RWPE1 (cell line): ENCODE results near the gene ITPRID2.

ENCODE experiments used
- CTCF ChIA-PET: fragments of 350-600 bp; sonication (Branson Sonifier 250); formaldehyde crosslinking; extraction: SDS; loops from one replicate; lab custom pipeline; 2021; lab: Yijun Ruan, JAX
- POLR2A ChIA-PET: fragments of 400-600 bp; formaldehyde crosslinking; extraction: SDS; loops from one replicate; lab custom pipeline; 2020; ENCODE audit warnings: antibody characterized with exemption; ENCODE audit not compliant: low non-redundant PET; lab: Yijun Ruan, JAX
- DNase-seq: peaks from one replicate; pipeline ENCODE4 v3.0.0; 2012; ENCODE audit warnings: low spot score
- H3K27ac ChIP-seq: fragments of 450-650 bp; 2 replicates; pipeline ENCODE4 v1.5.1; 2017
- TF ChIP-seq, protein P1 (sequence below): fragments of 450-650 bp; conservative IDR thresholded peaks from 2 replicates; pipeline ENCODE4 v1.5.1; 2017; ENCODE audit warnings: low read depth, mild to moderate bottlenecking

Gene ITPRID2

DNA sequence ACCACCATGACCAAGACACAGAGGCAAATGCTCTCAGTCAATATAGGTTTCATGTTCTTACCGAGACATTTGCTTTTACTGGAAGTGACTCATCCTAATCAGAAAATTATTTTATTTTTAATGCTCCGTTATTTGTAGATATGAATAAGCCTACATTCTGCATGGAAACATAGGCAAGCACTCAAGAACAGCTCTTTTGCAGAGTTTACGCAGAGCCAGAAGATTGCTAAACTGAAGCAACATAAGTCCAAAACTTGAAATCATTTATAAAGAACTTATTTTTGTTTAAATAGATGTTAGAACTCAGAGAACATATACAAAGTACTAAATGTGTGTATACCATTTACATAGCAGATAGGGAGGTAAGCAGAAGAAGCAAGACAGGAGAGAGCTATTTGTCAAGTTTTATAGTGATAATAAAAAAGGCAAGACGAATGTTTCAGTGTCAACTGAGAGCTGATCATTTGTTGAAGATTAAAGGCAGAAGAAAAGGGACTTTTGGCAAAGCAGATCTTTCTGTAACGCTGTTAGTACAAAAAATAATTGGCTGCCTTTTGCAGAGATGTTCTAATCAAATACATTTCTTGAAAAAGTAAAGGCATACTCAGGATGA, 81.7 kb downstream of the ITPRID2 start:
- H3K27ac ChIP-seq: no peak overlapping the region
- POLR2A ChIA-PET: no interaction called here
- TF ChIP-seq, protein P1, sequence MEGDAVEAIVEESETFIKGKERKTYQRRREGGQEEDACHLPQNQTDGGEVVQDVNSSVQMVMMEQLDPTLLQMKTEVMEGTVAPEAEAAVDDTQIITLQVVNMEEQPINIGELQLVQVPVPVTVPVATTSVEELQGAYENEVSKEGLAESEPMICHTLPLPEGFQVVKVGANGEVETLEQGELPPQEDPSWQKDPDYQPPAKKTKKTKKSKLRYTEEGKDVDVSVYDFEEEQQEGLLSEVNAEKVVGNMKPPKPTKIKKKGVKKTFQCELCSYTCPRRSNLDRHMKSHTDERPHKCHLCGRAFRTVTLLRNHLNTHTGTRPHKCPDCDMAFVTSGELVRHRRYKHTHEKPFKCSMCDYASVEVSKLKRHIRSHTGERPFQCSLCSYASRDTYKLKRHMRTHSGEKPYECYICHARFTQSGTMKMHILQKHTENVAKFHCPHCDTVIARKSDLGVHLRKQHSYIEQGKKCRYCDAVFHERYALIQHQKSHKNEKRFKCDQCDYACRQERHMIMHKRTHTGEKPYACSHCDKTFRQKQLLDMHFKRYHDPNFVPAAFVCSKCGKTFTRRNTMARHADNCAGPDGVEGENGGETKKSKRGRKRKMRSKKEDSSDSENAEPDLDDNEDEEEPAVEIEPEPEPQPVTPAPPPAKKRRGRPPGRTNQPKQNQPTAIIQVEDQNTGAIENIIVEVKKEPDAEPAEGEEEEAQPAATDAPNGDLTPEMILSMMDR: no peak
- DNase-seq: no peak
- CTCF ChIA-PET: no interaction called here

DNA sequence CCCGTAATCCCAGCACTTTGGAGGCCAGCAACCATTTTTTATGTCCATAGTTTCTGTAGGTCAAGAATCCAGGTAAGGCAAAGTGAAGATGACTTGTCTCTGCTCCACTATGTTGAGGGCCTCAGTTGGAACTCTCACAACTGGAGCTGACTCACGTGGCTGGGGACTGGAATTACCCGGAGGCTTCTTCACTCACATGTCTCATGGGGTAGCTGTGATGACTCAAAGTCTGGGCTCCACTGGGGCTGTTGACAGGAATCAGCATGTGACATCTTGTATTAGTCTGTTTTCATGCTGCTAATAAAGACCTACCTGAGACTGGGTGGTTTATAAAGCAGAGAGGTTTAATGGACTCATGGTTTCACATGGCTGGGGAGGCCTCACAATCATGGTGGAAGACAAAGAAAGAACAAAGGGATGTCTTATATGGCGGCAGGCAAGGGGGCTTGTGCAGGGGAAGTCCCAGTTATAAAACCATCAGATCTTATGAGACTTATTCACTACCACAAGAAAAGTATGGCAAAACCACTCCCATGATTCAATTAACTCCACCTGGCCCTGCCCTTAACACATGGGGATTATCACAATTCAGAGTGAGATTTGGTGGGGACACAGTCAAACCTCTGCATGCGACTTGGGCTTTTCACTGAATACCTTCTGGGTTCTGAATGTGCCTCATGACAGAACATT, 86.3 kb downstream of the ITPRID2 start:
- TF ChIP-seq, protein P1: no peak
- no peak overlapping the region; the same call in 1 of the 2 replicates for H3K27ac ChIP-seq
- peak; percentile 90 for DNase-seq
- ChIA-PET POLR2A (no interaction called here), CTCF (no interaction called here)

DNA sequence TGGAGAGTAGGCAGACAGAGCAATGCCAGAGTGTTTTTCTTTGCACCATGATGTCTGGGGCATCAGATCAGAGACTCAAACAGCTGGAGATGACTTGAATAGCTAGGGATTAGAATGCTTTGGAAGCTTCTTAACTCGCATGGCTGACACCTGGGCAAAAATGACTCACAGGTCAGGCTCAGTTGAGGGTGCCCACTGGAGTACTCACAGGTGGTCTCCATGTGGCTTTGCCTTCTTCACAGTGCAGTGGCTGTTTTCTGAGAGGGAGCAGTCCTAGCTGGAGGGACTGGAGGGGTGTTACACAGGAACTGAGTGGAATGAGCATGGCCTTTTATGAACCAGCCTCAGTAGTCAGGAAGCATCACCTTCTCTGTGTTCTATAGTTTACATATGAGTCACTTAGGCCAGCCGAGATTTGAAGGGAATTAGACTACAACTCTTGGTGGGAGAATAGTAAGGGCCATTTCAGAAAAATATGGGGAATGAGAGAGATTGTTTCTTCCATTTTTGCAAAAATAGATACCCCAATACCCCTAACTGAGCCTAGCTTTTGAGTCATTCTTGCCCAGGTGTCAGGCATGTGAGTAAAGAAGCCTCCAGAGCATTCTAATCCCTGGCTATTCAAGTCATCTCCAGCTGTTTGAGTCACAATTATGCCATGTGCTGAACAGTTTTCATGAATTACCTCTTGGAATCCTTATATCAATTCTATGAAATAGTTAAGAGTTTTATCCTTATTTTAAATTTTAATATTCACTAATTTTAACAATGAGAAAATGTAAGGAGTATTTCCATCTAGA, 87.0 kb downstream of the ITPRID2 start:
- TF ChIP-seq, protein P1: no peak
- no peak for DNase-seq
- H3K27ac ChIP-seq: no peak overlapping the region
- ChIA-PET POLR2A (no interaction called here), CTCF (interaction anchor here (0.6 kb wide), 1 partner anchor 60 kb away, joined by 3 read pairs; no protein-coding TSS in a partner anchor)
